GM12878 (cell line): ENCODE results near the gene PROC.

Source experiments
- ATF3 ChIP-seq: IDR thresholded peaks from 2 replicates; pipeline ENCODE4 v1.6.1; 2011; ENCODE audit warnings: low read depth, mild to moderate bottlenecking, low read length, moderate library complexity, borderline replicate concordance; ENCODE audit errors: extremely low read depth
- EED ChIP-seq: sonication (generic); IDR thresholded peaks from 2 replicates; pipeline ENCODE4 v1.6.1; 2016; ENCODE audit warnings: antibody characterized with exemption, low read depth
- EP300 ChIP-seq, 2 experiments: fragments of 150-350 bp in 1 of 2; IDR thresholded peaks; 2 replicates each; pipeline ENCODE4 v1.6.1; 2011 to 2012; ENCODE audit warnings: low read depth in 2 of 2, low read length in 2 of 2, borderline replicate concordance in 1 of 2, improper control_type of control experiment in 1 of 2, inconsistent platforms in 1 of 2; ENCODE audit not compliant: control insufficient read depth in 1 of 2
- ETV6 ChIP-seq, 2 experiments: fragments of 450-650 bp in 1 of 2; IDR thresholded peaks in 1 of 2; conservative IDR thresholded peaks in 1 of 2; 2 replicates each; pipeline ENCODE4 v1.6.1; 2014; ENCODE audit warnings: antibody characterized with exemption in 1 of 2, borderline replicate concordance in 1 of 2, low read depth in 1 of 2, mild to moderate bottlenecking in 1 of 2, moderate library complexity in 1 of 2
- FOXM1 ChIP-seq: IDR thresholded peaks from 2 replicates; pipeline ENCODE4 v1.6.1; 2012; ENCODE audit warnings: low read depth, mild to moderate bottlenecking, inconsistent platforms, low read length, moderate library complexity
- KDM1A ChIP-seq: fragments of 200-600 bp; sonication (generic); IDR thresholded peaks from 2 replicates; pipeline ENCODE4 v1.6.1; 2016; ENCODE audit warnings: borderline replicate concordance
- POLR2A ChIP-seq: IDR thresholded peaks from 2 replicates; pipeline ENCODE4 v1.6.1; 2011; ENCODE audit warnings: low read depth, mild to moderate bottlenecking, low read length
- SIN3A ChIP-seq: IDR thresholded peaks from 2 replicates; pipeline ENCODE4 v1.6.1; 2012; ENCODE audit warnings: low read depth, low read length, improper control_type of control experiment
- SP1 ChIP-seq: IDR thresholded peaks from one replicate; pipeline ENCODE4 v1.6.1; 2011; ENCODE audit warnings: low read depth, low read length
- ZBTB33 ChIP-seq: fragments of 450-650 bp; IDR thresholded peaks from 2 replicates; pipeline ENCODE4 v1.6.1; 2017; ENCODE audit warnings: mild to moderate bottlenecking
- ZNF217 ChIP-seq: fragments of 450-650 bp; IDR thresholded peaks from 2 replicates; pipeline ENCODE4 v1.6.1; 2017; ENCODE audit warnings: antibody characterized with exemption, mild to moderate bottlenecking
- TF ChIP-seq, protein P1 (sequence below): fragments of 450-650 bp; IDR thresholded peaks from 2 replicates; pipeline ENCODE4 v1.6.1; 2016; ENCODE audit warnings: mild to moderate bottlenecking, moderate library complexity, borderline replicate concordance
- TF ChIP-seq, protein P2 (sequence below), 3 experiments: IDR thresholded peaks in 2 of 3; conservative IDR thresholded peaks in 1 of 3; 2 replicates each; pipeline ENCODE4 v1.5.1; 2011; ENCODE audit warnings: low read depth in 3 of 3, low read length in 3 of 3, mild to moderate bottlenecking in 3 of 3, control low read depth in 2 of 3, moderate library complexity in 2 of 3, inconsistent platforms in 1 of 3, mixed read lengths in 1 of 3; ENCODE audit not compliant: control insufficient read depth in 2 of 3, insufficient read depth in 1 of 3; ENCODE audit errors: extremely low read depth in 1 of 3

GRCh38 chr2:127421116-127421800, 3.0 kb downstream of the PROC start:
- TF ChIP-seq ETV6 (conservative IDR thresholded peaks at IDR 0.05 in 1 of 2, IDR thresholded peaks at IDR 0.05 in 1 of 2; ENCODE audit: borderline replicate concordance in 1 of 2, low read depth in 1 of 2) (no peak), ATF3 (no peak), SP1 (no peak), ZNF217 (no peak), SIN3A (no peak), KDM1A (no peak), EED (no peak), FOXM1 (no peak), ZBTB33 (no peak), EP300 (IDR thresholded peaks at IDR 0.05; ENCODE audit: borderline replicate concordance in 1 of 2, control insufficient read depth in 1 of 2, low read depth in 2 of 2, low read length in 2 of 2) (no peak), POLR2A (no peak)
- TF ChIP-seq, protein P1, sequence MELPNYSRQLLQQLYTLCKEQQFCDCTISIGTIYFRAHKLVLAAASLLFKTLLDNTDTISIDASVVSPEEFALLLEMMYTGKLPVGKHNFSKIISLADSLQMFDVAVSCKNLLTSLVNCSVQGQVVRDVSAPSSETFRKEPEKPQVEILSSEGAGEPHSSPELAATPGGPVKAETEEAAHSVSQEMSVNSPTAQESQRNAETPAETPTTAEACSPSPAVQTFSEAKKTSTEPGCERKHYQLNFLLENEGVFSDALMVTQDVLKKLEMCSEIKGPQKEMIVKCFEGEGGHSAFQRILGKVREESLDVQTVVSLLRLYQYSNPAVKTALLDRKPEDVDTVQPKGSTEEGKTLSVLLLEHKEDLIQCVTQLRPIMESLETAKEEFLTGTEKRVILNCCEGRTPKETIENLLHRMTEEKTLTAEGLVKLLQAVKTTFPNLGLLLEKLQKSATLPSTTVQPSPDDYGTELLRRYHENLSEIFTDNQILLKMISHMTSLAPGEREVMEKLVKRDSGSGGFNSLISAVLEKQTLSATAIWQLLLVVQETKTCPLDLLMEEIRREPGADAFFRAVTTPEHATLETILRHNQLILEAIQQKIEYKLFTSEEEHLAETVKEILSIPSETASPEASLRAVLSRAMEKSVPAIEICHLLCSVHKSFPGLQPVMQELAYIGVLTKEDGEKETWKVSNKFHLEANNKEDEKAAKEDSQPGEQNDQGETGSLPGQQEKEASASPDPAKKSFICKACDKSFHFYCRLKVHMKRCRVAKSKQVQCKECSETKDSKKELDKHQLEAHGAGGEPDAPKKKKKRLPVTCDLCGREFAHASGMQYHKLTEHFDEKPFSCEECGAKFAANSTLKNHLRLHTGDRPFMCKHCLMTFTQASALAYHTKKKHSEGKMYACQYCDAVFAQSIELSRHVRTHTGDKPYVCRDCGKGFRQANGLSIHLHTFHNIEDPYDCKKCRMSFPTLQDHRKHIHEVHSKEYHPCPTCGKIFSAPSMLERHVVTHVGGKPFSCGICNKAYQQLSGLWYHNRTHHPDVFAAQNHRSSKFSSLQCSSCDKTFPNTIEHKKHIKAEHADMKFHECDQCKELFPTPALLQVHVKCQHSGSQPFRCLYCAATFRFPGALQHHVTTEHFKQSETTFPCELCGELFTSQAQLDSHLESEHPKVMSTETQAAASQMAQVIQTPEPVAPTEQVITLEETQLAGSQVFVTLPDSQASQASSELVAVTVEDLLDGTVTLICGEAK: no peak
- TF ChIP-seq, protein P2, sequence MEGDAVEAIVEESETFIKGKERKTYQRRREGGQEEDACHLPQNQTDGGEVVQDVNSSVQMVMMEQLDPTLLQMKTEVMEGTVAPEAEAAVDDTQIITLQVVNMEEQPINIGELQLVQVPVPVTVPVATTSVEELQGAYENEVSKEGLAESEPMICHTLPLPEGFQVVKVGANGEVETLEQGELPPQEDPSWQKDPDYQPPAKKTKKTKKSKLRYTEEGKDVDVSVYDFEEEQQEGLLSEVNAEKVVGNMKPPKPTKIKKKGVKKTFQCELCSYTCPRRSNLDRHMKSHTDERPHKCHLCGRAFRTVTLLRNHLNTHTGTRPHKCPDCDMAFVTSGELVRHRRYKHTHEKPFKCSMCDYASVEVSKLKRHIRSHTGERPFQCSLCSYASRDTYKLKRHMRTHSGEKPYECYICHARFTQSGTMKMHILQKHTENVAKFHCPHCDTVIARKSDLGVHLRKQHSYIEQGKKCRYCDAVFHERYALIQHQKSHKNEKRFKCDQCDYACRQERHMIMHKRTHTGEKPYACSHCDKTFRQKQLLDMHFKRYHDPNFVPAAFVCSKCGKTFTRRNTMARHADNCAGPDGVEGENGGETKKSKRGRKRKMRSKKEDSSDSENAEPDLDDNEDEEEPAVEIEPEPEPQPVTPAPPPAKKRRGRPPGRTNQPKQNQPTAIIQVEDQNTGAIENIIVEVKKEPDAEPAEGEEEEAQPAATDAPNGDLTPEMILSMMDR (IDR thresholded peaks at IDR 0.05 in 2 of 3, conservative IDR thresholded peaks at IDR 0.05 in 1 of 3; ENCODE audit: control insufficient read depth in 2 of 3, extremely low read depth in 1 of 3, insufficient read depth in 1 of 3, low read depth in 3 of 3, low read length in 3 of 3): no peak
